ENCODE measurements around the gene SALL2.

The SALL2 gene

GRCh38 chr14:21486640-21487087 lies 39.5 kb downstream of the SALL2 start:
- DNase-seq (ENCODE audit: low spot score), result no peak
- in situ Hi-C loops (cut with MboI; ENCODE audit: low pct_unique_long_range_greater_than_20kb, low sequenced_read_pairs, unreplicated experiment), result no loop called here
- no peak for TF ChIP-seq CTCF (IDR thresholded peaks at IDR 0.05; ENCODE audit: extremely low read depth, insufficient read depth, missing control alignments)

GRCh38 chr14:21476925-21477681 lies 49.0 kb downstream of the SALL2 start, which contains the start of the genes RAB2B and TOX4:
RAB2B (minus strand) TSS chr14:21476959; CDS start chr14:21476872, 87 bp downstream.
TOX4 (plus strand) TSS chr14:21477195; CDS start chr14:21477279, 84 bp downstream.
- peak; percentile 95 for DNase-seq (ENCODE audit: low spot score)
- in situ Hi-C loops (cut with MboI; ENCODE audit: low pct_unique_long_range_greater_than_20kb, low sequenced_read_pairs, unreplicated experiment), result no loop called here
- TF ChIP-seq CTCF (IDR thresholded peaks at IDR 0.05; ENCODE audit: extremely low read depth, insufficient read depth, missing control alignments), result peak; percentile 95

- in situ Hi-C loops (cut with MboI; ENCODE audit: low pct_unique_long_range_greater_than_20kb, low sequenced_read_pairs, unreplicated experiment), result no loop called here
Measured at GRCh38 chr14:21476523-21476924, 49.6 kb downstream of the SALL2 start.

GRCh38 chr14:21475767-21476522 lies 50.2 kb downstream of the SALL2 start:
- no peak for DNase-seq (ENCODE audit: low spot score)
- no peak for TF ChIP-seq CTCF (IDR thresholded peaks at IDR 0.05; ENCODE audit: extremely low read depth, insufficient read depth, missing control alignments)
- in situ Hi-C loops (cut with MboI; ENCODE audit: low pct_unique_long_range_greater_than_20kb, low sequenced_read_pairs, unreplicated experiment), result no loop called here

More at GRCh38 chr14:21476523-21476924, 49.6 kb downstream of the SALL2 start:
- no peak for DNase-seq (ENCODE audit: low spot score)
- TF ChIP-seq CTCF (IDR thresholded peaks at IDR 0.05; ENCODE audit: extremely low read depth, insufficient read depth, missing control alignments), result no peak
